Activated naive CD8-positive, alpha-beta T cell treated with anti-CD3 and anti-CD28 coated beads for 36 hours (primary cell): ENCODE data around the gene OMA1. TPM values are rescaled to one million over a fixed set of nuclear protein-coding genes. Genes with fewer than 3 reads are reported as not detected.

ENCODE experiments used
- DNase-seq: peaks from one replicate; pipeline ENCODE4 v3.0.0; 2021
- H3K27ac Mint-ChIP-seq: one replicate; pipeline ENCODE4 v1.8.0; 2022; ENCODE audit warnings: mild to moderate bottlenecking, moderate library complexity, mixed read lengths
- H3K27me3 Mint-ChIP-seq: one replicate; pipeline ENCODE4 v1.8.0; 2022; ENCODE audit warnings: mild to moderate bottlenecking, mixed read lengths
- H3K36me3 Mint-ChIP-seq: one replicate; pipeline ENCODE4 v1.8.0; 2021; ENCODE audit warnings: mild to moderate bottlenecking, mixed read lengths
- H3K4me1 Mint-ChIP-seq: one replicate; pipeline ENCODE4 v1.8.0; 2021; ENCODE audit warnings: mixed read lengths
- H3K4me3 Mint-ChIP-seq: one replicate; pipeline ENCODE4 v1.8.0; 2022; ENCODE audit warnings: mild to moderate bottlenecking, moderate library complexity, mixed read lengths
- H3K9me3 Mint-ChIP-seq: one replicate; pipeline ENCODE4 v1.8.0; 2022; ENCODE audit warnings: mixed read lengths
- total RNA-seq, 2 experiments: library from RNA; stranded (reverse); gene quantifications; one replicate each; pipeline ENCODE4 v1.2.3, GENCODE V29; 2021

The OMA1 gene
- total RNA-seq, 2 experiments from 2014 or later, result 13.1 to 13.8 TPM

DNA sequence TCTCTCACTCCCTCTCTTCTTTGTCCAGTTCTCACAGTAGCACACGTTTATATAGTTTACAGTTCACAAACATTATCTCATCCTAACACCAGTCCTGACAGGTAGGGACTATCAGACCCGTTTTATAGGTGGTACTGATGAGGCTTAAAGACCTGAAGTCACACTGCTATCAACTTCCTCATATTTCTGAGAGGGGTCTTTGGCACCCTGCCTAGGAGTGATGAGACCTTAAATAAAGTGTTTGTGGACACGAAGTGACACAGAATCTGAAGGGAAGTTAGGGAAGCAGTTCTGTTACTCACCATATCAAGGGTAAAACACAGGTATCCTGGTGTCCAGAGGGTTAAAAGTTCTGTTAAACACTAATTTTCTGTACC lies 31.1 kb upstream of the OMA1 start:
- Mint-ChIP-seq H3K27me3 (peaks cover 83% of the 10 kb centered on the region), H3K27ac (no peak overlapping the region), H3K36me3 (no peaks in the 10 kb centered on the region), H3K4me1 (peaks cover 30% of the 10 kb centered on the region), H3K4me3 (peak overlapping the region; percentile 48), H3K9me3 (no peaks in the 10 kb centered on the region)
- no peak for DNase-seq

DNA sequence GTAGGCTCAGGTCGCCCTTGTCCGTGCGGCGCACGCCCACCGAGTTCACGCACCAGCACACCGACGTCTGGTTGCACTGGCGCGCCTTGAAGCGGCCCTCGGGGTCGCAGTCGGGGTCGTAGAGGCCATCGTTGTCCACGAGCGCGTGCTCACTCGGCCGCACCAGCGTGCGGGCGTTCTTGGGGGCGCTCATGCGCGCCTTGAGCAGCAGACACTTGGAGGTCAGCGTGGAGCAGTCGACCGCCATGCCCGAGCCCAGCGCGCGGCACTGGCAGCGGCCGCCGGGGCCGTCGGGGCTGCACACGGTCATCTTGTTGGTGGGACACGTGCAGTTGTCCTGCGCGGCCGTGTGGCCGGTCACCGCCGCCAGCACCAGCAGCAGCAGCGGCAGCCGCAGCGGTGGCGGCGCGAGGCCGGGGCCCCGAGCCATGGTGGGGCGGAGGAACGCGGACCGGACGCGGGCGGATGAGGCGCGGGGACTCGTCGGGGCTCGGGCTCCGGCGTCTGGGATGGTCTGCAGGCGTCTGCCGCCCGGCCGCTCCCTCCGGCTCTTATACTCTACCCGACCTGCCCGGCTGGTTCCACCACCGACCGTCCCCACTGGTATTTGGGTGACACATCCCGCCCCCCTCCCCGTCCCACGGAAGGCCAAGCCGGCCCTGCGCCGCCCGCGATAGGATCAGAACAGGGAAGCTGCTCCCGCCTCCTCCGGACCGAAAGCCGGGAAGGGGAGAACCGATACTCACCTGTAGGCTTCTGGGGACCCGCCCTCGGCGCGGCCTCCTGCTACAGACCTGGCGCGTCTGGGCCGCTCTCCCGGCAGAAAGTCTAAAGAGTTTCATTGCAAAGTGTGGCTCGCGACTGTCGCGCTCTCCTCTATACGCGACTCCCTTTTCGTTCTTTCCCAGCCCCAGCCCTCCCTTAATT lies 30.5 kb upstream of the OMA1 start, which contains the start of gene TACSTD2:
Gene TACSTD2, minus strand, starts transcription at position 526 of the 927 bp plus-strand sequence. Its CDS starts 96 bp downstream, at position 430.
- Mint-ChIP-seq H3K9me3 (no peaks in the 10 kb centered on the region), H3K4me1 (peaks cover 30% of the 10 kb centered on the region), H3K27ac (no peak within 1 kb of the TSS), H3K4me3 (peak within 1 kb of the TSS; percentile 72), H3K27me3 (peaks cover 90% of the 10 kb centered on the region), H3K36me3 (no peaks in the 10 kb centered on the region)
- DNase-seq, result peak; percentile 14

DNA sequence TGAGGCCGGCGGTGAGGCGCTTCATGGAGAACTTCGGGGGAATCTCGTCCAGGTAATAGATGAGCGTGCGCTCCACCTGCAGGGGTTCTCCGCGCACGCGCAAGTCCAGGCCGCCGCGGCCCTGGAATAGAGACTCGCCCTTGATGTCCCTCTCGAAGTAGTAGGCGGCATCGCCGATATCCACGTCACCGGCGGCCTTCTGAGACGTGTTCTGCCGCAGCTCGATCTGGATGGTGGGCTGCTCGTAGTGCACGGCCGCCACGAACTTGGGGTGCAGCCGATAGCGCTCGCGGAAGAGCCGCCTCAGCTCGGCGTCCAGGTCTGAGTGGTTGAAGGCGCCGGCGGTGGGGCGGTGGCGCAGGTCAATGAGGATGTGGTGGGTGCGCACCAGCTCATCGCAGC lies 29.8 kb upstream of the OMA1 start:
- Mint-ChIP-seq H3K27ac (no peak overlapping the region), H3K9me3 (no peaks in the 10 kb centered on the region), H3K27me3 (peaks cover 93% of the 10 kb centered on the region), H3K4me3 (peak overlapping the region; percentile 72), H3K36me3 (no peaks in the 10 kb centered on the region), H3K4me1 (peaks cover 30% of the 10 kb centered on the region)
- peak; percentile 28 for DNase-seq

DNA sequence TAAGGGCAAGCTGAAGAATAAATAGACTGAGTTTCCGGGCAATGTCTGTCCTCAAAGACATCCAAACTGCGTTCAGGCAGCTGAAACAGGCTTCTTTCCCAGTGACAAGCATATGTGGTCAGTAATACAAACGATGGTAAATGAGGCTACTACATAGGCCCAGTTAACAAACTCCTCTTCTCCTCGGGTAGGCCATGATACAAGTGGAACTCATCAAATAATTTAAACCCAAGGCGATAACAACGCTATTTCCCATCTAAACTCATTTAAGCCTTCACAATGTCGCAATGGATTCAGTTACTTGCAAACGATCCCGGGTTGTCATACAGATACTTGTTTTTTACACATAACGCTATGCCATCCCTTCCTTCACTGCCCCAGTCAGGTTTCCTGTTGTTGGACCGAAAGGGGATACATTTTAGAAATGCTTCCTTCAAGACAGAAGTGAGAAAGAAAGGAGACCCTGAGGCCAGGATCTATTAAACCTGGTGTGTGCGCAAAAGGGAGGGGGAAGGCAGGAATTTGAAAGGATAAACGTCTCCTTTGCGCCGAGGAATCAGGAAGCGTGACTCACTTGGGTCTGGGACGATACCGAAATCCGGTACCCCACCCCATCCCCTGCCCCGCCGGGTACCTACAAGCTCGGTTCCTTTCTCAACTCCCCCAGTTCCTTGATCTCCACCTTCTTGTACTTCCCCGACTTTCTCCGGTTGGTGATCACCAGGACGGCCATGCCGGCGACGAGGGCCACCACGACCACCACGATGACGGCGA lies 29.2 kb upstream of the OMA1 start:
- peak overlapping the region; percentile 72 for H3K4me3 Mint-ChIP-seq
- DNase-seq, result no peak
- H3K36me3 Mint-ChIP-seq, result no peaks in the 10 kb centered on the region
- peaks cover 30% of the 10 kb centered on the region for H3K4me1 Mint-ChIP-seq
- H3K27me3 Mint-ChIP-seq, result peaks cover 91% of the 10 kb centered on the region
- no peaks in the 10 kb centered on the region for H3K9me3 Mint-ChIP-seq
- H3K27ac Mint-ChIP-seq, result no peak overlapping the region

DNA sequence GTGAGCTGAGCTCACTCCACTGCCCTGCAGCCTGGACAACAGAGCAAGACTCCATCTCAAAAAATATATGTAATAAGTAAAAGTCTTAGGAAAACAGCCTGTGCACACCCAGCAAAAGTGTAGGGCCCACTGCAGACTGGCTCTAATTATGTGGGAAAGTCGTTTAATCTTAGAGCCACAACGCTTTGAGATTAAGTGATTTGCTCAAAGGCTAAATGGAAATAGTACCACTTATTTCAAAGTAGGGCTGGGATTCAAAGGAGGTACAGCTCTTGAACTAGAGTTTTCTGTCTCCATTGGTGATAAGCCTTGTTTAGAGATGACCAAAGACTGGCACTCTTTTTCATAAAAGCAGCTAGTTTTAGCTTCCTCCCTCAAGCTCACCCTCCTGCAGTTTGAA lies 28.3 kb upstream of the OMA1 start:
- no peak overlapping the region for H3K27ac Mint-ChIP-seq
- peaks cover 30% of the 10 kb centered on the region for H3K4me1 Mint-ChIP-seq
- no peak for DNase-seq
- H3K27me3 Mint-ChIP-seq, result peaks cover 93% of the 10 kb centered on the region
- no peaks in the 10 kb centered on the region for H3K36me3 Mint-ChIP-seq
- peak overlapping the region; percentile 72 for H3K4me3 Mint-ChIP-seq
- no peaks in the 10 kb centered on the region for H3K9me3 Mint-ChIP-seq

DNA sequence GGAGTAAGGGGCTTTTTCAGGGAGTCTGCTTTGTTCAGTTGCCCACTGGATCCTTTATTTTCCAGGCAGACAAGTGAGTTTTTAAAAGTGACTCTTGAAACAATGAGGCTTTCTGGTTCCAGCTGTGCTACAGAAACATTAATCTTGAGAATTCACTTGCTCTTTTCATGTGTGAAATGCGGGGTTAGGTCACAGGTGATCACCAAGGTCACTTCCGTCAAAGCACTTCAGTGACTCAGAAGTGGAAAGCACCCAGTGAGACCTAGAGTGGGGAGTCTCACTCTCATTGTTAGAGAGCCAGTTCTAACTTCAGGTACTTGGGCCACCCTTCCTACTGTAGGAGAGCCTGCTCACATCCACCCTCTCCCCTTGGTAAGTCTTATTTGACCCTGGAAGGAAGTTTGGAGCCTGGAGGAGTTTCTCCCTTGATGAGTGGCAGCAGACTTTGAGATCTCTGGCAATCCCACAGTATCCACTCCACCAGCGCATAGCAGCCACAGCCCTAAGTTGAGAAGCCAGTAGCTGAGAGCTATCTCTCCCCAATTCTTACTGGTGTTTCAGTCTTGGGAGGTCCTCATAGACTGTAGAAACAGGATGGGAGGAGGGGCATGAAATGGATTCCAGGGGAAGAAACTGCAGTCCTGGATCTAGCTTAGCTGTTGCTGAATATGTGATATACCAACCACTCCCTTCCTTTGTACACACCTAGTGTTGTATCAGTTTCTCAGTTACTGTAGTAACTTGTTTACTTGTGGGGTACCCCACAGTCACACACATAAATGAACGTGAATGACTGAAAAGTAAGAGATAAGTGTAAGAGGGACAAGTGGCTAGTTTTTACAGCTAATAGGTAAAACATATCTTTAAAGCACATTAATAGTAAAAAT lies 27.4 kb upstream of the OMA1 start:
- no peaks in the 10 kb centered on the region for H3K36me3 Mint-ChIP-seq
- H3K4me1 Mint-ChIP-seq, result peaks cover 30% of the 10 kb centered on the region
- DNase-seq, result peak; percentile 29
- H3K27me3 Mint-ChIP-seq, result peaks cover 90% of the 10 kb centered on the region
- no peaks in the 10 kb centered on the region for H3K9me3 Mint-ChIP-seq
- H3K4me3 Mint-ChIP-seq, result peak overlapping the region; percentile 22
- H3K27ac Mint-ChIP-seq, result no peak overlapping the region

DNA sequence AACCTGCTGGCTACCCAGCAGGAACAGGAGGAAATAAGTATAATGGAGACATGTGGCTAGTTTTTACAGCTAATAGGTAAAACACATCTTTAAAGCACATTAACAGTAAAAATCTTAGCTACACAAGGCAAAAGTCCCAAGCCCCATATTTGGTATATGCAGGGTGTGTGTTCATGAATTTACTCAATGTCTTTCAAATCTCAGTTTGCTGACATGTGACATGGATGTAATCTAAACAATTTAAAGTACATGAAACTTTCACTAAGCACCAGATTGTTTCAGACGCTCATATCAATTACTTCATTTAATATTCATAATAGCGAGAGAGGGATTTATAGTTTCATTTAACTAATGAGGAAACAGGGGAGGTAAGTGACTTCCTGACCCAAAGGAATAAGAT lies 26.6 kb upstream of the OMA1 start:
- Mint-ChIP-seq H3K4me1 (peaks cover 28% of the 10 kb centered on the region), H3K9me3 (no peaks in the 10 kb centered on the region), H3K4me3 (no peak overlapping the region), H3K27ac (no peak overlapping the region), H3K27me3 (peaks cover 86% of the 10 kb centered on the region), H3K36me3 (no peaks in the 10 kb centered on the region)
- DNase-seq, result no peak

DNA sequence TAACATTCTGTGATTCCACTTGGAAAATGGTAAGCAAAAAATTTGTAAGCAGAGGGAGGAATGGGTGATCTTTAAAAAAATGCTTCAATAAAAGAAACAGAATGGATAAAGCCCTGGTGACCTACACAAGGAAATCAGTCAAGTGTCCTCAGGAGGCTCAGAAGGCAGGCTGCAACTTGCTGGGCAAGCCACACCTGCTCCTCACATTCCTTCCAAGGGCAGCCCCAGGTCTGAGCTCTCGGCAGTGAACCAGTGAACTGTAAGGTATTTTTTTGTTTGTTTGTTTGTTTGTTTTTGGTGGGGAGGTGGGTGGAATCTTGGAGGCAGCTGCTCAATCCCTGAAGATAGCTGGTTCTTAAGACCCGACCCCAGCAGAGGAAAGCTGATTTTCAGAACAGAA lies 26.2 kb upstream of the OMA1 start:
- Mint-ChIP-seq H3K36me3 (no peaks in the 10 kb centered on the region), H3K27me3 (peaks cover 82% of the 10 kb centered on the region), H3K9me3 (no peaks in the 10 kb centered on the region), H3K27ac (no peak overlapping the region), H3K4me1 (peaks cover 24% of the 10 kb centered on the region), H3K4me3 (no peak overlapping the region)
- DNase-seq, result no peak

DNA sequence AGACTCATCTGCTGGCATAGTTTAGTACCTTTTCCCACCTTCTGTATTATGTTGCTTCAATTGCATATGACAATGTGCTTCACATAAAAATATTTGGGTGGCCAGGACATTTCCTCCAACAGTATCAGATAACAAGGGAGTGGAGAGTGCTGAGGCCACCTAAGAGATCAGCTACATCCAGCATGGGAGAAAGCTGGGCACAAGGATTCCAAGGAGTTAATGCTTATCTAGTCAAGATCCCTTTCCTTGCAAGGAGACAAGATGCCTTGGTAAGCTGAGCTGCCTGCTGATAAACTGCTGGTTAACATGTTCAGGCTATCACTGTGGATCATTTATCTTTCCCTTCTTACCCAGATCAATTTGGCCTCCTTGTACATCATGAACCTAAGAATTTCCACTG lies 25.1 kb upstream of the OMA1 start:
- H3K4me1 Mint-ChIP-seq, result peaks cover 20% of the 10 kb centered on the region
- no peak overlapping the region for H3K27ac Mint-ChIP-seq
- H3K27me3 Mint-ChIP-seq, result peaks cover 75% of the 10 kb centered on the region
- H3K4me3 Mint-ChIP-seq, result no peak overlapping the region
- DNase-seq, result no peak
- H3K36me3 Mint-ChIP-seq, result no peaks in the 10 kb centered on the region
- H3K9me3 Mint-ChIP-seq, result no peaks in the 10 kb centered on the region

DNA sequence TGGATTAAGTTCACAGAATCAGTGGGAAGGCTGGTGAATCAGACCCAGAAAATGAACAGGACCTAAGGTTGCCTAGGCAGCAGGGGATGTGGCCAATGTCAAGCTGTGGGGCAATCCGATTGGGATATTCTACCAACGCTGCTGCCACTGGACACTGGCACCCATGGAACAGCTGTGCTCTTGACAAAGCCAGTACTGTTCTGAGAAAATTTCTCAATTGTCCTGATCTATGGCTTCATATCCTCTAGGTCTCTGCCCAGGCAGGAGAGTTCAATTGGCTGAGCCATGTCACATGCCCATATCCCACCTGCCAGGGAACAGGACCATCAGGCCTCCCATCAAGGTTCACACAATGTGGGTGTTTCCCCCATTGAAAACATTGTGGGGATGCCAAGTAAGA lies 24.3 kb upstream of the OMA1 start:
- Mint-ChIP-seq H3K4me1 (peaks cover 14% of the 10 kb centered on the region), H3K4me3 (no peak overlapping the region), H3K36me3 (no peaks in the 10 kb centered on the region), H3K27me3 (peaks cover 71% of the 10 kb centered on the region), H3K9me3 (no peaks in the 10 kb centered on the region), H3K27ac (no peak overlapping the region)
- DNase-seq, result no peak

DNA sequence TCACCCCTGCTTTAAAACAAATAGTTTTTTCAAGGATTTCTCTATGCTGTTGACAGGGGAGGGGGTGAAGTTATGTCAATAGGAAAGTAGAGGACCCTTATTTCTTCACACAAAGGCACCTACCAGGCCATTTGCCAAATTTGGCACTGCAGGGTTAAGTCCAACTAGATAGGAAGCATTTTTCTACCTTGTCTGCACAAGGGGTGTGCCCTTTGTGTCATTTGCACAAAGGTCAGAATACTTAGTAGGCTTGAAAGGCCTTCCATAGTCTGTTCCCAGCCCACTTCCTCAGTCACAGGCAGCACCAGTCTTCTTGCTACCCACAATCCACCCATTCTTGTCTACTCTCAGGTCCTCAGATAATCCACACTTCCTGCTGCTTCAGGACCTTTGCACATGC lies 23.6 kb upstream of the OMA1 start:
- H3K27ac Mint-ChIP-seq, result no peak overlapping the region
- peaks cover 64% of the 10 kb centered on the region for H3K27me3 Mint-ChIP-seq
- H3K36me3 Mint-ChIP-seq, result no peaks in the 10 kb centered on the region
- no peaks in the 10 kb centered on the region for H3K9me3 Mint-ChIP-seq
- H3K4me3 Mint-ChIP-seq, result no peak overlapping the region
- H3K4me1 Mint-ChIP-seq, result peaks cover 12% of the 10 kb centered on the region
- no peak for DNase-seq

DNA sequence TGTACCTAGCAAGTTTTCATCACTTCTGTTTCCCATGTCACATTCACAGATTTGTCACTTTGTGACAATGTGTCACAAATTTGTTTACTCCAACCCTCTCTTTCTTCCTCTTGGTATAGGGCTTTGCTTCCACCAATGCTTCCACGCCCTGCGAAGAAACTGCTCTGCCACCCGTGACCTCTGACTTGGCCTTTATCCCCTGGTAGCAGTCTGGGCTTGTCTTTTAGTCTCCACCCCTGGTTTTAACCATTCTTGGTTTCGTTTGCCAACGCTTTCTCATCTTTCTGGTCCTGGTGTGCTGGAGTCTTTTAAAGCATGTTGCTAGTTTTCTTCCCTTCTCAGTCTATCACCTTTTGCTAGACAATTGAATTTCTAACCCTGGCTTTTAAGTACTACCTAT lies 22.4 kb upstream of the OMA1 start:
- H3K4me1 Mint-ChIP-seq, result peaks cover 8% of the 10 kb centered on the region

DNA sequence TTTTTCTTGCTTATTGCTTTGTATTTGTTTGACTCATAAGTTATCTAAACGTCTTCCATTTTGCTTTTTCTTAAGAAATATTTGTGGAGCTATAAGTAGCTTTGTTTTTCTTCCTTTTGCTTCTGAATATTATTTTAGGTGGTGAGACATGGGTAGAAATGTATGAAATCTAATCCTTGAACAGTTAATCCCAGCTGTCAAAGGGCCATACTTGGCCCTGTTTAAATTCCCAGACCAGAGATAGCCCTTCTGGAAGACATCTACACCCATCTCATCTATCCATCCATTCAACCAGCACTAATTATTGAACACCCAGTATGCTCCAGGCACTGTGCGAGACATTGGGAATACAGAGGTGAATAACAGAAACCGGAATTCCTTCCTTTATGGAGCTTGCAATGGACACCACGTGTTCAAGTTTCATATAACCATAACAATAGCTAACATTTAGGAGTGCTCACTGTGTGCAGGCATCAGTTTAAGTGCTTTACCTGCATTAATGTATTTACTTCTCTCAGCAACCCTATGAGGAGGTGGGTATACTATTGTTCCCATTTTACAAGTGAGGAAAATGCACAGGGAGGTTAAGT lies 21.8 kb upstream of the OMA1 start:
- no peak for DNase-seq
- Mint-ChIP-seq H3K9me3 (peaks cover under 1% of the 10 kb centered on the region), H3K4me1 (peaks cover 2% of the 10 kb centered on the region), H3K27ac (no peak overlapping the region), H3K36me3 (no peaks in the 10 kb centered on the region), H3K4me3 (no peak overlapping the region), H3K27me3 (peaks cover 57% of the 10 kb centered on the region)

More for the DNA sequence above, 22.4 kb upstream of the OMA1 start:
- DNase-seq, result no peak
- H3K27me3 Mint-ChIP-seq, result peaks cover 57% of the 10 kb centered on the region
- H3K27ac Mint-ChIP-seq, result no peak overlapping the region
- H3K9me3 Mint-ChIP-seq, result no peaks in the 10 kb centered on the region
- H3K4me3 Mint-ChIP-seq, result no peak overlapping the region
- H3K36me3 Mint-ChIP-seq, result no peaks in the 10 kb centered on the region

DNA sequence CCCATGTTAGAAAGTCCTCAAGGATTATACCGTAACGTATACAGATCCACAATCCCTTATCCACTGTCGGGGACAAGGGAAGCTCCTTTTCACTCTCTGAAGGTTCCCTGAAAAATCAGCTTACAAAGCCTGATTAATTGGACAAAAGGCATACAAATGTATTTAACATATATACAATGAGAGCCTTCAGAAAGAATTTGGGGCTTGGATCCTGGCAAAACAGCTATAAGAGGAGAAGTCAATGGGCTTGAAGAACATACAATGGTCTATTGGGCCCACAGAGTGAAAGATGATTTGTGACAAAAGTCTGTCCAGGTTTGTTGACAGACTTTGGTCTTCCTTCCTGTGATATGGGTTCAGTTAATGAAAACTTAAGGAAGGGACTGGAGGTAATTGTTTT lies 19.8 kb upstream of the OMA1 start:
- Mint-ChIP-seq H3K36me3 (no peaks in the 10 kb centered on the region), H3K9me3 (peaks cover 1% of the 10 kb centered on the region), H3K27ac (no peak overlapping the region), H3K4me3 (no peak overlapping the region), H3K27me3 (peaks cover 49% of the 10 kb centered on the region), H3K4me1 (no peaks in the 10 kb centered on the region)
- no peak for DNase-seq
